Right renal cortex interstitium (tissue), 3 donors: ENCODE measurements around the gene GNRH2. TPM values are rescaled to one million over a fixed set of nuclear protein-coding genes. Genes with fewer than 3 reads are reported as not detected.
"Not testable (repeated sequence)": the region's sequence is repeated elsewhere in the genome, so short reads cannot be mapped to it uniquely, and the experiment has no call there.

ENCODE experiments used
- DNase-seq, 3 donors: peaks; one replicate each; pipeline ENCODE4 v3.0.0-alpha.2; 2013; ENCODE audit warnings: low read depth in 3 of 3, low spot score in 2 of 3
- polyA plus RNA-seq, 3 donors: library from polyadenylated mRNA; unstranded; fragments of 120-200 nt; gene quantifications; one replicate each; pipeline ENCODE4 v1.2.1, GENCODE V29; 2013; ENCODE audit not compliant: insufficient read length in 3 of 3

Gene GNRH2
- polyA plus RNA-seq, 3 donors: 0.22 to 0.34 TPM; not detected in 1

DNA sequence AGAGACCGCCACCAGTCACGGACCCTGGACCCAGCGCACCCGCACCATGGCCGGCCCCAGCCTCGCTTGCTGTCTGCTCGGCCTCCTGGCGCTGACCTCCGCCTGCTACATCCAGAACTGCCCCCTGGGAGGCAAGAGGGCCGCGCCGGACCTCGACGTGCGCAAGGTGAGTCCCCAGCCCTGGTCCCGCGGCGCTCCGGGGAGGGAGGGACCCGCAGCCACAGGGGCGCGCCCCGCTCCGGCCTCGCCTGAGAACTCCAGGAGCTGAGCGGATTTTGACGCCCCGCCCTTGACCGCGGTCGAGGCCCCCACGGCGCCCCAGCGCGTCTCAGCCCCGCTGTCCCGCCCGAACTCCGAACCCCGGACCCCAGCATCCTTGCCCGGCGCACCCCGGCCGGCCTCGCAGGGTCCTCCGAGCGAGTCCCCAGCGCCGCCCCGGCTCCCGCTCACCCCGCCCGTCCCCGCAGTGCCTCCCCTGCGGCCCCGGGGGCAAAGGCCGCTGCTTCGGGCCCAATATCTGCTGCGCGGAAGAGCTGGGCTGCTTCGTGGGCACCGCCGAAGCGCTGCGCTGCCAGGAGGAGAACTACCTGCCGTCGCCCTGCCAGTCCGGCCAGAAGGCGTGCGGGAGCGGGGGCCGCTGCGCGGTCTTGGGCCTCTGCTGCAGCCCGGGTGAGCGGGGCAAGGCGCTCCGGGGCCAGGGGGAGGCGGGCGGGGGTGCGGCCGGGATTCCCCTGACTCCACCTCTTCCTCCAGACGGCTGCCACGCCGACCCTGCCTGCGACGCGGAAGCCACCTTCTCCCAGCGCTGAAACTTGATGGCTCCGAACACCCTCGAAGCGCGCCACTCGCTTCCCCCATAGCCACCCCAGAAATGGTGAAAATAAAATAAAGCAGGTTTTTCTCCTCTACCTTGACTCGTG is 28.4 kb downstream of the GNRH2 start, which contains the start of gene OXT:
Gene OXT, plus strand, starts transcription at position 11 of the 920 bp plus-strand sequence. Its CDS starts 36 bp downstream, at position 47.
- no peak for DNase-seq

DNA sequence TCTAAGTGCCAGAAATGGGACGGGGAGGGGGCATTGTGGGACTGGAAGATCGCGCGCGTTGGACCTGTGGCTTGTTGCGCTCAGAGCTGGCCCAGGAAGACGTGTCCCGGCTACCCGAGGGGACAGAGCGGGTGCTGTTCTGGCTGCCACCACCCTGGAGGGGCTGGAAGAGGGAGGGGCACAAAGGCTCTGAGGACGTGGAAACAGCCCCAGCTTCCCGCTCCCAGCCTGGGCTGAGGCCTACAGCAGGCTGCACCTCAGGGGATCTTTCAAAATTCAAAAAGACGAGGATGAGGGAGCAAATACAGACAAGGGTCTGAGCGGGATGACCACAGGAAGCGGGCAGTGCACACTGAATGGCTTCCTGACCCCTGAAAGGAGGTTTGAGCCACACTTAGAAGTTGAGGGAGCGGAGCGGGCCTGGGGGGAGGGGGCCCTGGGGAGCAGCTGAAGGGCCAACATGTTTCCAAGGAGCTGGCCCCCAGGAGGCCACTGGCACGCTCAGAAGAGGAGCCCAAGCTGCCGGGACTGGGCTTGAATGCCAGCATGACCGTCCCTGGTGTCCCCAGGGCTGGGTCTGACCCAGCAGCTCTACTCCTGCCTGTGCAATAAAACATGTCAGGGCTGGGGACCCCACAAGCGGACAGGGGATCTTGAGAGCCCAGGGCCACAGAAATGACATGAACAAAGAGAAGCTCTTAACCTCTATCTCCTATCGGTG is 29.3 kb downstream of the GNRH2 start:
- DNase-seq: no peak

DNA sequence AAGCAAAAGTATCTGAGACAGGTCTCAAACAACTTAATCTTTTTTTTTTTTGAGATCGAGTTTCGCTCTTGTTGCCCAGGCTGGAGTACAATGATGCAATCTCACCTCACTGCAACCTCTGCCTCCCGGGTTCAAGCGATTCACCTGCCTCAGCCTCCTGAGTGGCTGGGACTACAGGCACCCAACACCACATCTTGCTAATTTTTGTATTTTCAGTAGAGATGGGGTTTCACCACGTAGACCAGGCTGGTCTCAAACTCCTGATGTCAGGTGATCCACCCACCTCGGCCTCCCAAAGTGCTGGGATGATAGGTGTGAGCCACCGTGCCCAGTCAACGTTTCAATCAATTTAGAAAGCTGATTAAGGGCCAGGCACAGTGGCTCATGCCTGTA is 29.8 kb downstream of the GNRH2 start:
- DNase-seq: not testable (repeated sequence)

DNA sequence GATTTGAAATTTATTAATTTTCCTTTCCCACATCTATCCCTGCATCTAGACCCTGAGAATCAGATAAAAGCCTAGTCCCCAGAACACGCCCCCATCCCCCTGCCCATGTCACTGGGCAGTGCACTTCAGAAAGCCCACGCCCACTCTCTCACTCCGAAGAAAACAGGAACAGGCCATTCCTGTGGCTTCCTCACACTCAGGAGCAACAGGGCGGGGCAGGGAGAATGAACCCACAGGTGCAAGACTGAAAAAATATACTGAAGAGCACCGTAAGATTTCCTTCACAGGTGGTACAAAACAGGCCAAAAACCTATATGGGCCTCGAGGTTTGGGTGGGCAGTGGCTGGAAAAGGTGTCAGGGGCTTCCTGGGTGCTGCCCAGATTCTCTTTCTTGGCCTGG is 31.4 kb downstream of the GNRH2 start:
- no peak for DNase-seq

DNA sequence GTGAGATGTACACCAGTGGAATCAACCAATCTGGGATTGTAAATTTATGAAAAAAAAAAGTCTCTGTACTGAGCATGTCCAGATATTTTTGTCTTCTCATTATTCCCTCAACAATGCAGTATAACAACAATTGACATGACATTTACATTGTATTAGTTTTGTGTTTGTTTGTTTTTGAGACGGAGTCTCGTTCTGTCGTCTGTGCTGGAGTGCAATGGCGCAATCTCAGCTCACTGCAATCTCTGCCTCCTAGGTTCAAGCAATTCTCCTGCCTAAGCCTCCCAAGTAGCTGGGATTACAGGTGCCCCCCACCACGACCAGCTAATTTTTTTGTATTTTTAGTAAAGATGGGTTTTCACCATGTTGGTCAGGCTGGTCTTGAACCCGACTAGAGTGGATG is 31.9 kb downstream of the GNRH2 start:
- not testable (repeated sequence) for DNase-seq

DNA sequence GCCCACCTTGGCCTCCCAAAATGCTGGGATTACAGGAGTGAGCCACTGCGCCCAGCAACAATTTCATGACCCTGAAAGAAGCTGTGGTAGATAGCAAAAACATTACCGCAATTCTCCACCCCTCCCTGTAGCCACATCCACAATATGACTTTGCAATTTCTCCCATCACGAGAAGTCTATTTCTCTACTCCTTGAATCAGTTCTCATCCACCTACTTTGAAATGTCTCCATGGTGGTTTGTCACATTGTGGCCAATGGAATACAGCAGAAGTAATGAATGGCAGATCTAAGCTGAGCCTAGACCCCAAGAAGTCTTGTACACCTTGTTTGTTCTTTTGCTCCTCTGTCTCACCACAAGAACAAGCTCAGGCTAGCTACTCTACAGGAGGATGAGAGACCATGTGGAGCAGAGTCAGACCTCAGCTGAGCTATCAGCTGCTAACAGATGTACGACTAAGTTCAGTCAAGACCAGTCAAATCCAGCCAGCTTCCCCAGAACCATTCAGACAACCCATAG is 34.3 kb downstream of the GNRH2 start:
- DNase-seq: no peak

DNA sequence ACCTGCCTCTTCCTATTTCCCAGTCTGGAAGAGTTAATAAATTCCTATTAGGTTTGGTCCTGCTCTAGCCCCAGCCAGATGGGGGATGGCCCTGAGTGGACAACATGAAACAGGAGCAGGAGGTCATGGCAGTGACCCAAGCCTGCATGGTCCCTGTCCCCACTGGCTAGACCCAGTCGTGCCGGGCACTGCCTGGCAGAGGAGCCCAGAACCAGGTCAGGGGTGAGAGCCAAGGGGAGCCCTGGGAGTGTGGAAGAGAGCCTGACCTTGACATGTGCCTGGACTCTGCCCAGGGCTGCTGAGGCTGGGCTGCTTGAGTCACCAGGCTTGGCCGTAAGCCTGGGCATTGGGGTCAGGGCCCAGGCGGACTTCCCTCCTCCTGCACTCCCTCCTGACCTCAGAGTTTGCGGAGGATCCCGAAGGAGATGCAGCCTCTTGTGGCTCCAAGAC is 37.5 kb downstream of the GNRH2 start:
- DNase-seq: no peak

DNA sequence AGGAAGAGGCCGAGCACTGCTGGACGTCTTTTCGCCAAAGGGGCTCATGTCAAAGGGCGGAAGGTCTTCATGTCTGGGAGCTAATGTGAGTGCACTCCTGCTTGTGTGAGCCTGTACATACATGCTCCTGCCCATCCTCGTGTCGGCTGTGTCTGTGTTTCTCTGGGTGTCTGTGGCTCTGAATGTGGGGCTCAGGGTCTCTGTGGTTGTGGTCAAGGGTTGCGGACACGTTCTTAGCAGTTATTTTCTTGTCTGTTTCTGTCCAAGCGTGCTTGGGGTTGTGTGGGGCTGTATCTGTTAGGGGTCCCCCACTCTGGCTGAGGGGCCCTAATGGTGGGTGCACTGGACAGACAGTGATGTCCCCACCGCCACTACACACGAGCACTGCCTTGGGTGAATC is 38.2 kb downstream of the GNRH2 start:
- no peak for DNase-seq

DNA sequence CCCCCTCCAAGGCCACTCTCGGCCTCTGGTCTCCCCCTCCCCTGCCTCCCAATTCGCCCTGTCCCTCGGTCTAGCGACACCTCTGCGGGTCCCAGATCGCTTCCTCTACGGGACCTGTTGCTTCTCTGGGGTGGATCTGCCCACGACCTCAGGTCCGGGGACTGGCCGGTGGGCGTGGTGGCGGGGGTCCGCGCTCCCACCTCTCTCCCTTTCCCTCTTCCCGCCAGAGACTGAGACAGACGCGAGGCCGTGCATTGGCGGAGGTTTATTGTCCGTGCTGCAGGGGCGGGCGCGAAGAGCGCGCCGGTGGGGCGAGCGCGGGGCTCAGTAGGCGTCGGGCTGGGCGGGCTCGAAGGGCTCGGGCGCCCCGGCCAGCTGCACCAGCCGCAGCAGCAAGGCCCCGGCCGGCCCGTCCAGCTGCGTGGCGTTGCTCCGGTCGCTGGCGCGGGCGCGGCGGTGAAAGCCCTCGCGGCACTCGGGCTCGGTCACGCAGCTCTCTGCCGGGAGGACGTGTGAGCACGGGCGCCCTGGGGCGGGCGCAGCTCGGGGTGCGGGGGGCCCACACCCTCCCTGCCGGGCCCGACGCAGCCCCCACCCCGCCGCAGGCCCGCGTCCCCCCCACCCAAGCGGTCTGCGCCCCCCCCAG is 39.0 kb downstream of the GNRH2 start:
- no peak for DNase-seq

DNA sequence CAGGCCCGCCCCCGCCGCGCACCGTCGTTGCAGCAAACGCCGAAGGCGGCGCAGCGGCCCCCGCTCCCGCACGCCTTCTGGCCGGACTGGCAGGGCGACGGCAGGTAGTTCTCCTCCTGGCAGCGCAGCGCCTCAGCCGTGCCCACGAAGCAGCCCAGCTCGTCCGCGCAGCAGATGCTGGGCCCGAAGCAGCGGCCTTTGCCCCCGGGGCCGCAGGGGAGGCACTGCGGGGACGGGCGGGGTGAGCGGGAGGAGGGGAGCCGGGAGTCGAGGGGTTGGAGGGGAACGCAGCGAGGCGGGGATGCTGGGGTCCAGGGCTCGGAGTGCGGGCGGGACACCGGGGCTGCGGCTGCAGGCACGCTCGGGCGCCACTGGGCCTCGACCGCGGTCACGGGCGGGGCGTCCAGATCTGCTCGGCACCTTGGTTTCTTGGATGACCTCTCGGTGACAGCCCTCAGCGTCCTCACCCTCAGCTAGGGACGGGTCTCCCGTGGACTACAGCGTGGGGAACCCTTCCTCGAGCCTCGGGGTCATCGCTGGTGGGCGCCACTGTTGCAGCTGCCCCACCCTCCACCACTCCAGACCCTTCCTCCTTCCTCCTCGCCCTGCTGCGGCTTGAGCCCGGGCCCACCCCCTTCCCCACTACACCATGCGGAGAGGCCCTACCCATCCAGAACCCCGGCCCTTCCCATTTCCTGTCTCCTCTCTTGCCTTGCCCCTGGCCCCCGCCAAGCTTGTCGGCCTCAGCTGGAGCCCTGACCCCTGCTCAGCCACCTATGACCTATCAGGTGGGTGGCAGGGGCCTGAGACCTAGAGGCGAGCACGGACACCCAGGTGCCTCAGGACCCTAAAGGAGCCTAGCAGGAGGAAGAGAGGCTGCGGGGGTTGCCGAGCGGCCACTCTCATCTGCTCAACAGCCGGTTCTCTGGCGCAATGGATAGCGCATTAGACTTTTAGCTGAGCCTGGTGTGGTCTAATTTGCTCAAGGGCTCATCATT is 39.8 kb downstream of the GNRH2 start:
- no peak for DNase-seq

DNA sequence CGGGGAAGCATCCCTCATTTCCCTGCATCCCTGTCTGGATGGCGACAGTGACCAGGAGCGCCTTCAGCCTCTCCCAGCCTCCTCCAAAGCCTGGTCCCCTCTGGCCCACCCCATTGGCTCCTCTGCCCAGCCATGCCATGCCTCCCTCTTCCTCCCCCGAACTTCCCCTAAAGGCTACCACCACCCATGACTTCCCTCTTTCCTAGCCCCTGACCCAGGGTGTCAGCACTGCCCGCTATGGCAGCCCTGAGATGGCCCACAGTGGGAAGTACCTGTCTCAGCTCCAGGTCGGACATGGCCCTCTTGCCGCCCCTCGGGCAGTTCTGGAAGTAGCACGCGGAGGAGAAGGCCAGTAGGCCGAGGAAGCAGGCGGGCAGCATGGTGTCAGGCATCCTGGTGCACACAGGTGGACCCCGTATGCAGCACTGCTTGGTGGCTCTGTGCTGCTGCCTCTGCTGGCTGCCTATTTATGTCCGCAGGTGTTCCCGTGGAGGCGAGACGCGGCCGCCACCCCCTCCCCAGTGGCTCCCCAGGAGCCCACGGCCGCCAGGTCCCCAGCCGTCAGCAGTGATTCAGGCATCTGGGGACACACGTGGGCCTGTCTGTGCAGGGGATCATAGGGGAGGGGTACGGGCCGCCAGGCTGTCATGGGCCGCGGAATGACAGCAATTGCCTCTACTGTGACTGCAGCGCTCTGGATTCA is 41.0 kb downstream of the GNRH2 start, which contains the start of gene AVP:
Gene AVP, minus strand, starts transcription at position 442 of the 703 bp plus-strand sequence. Its CDS starts 50 bp downstream, at position 392.
- DNase-seq: no peak

DNA sequence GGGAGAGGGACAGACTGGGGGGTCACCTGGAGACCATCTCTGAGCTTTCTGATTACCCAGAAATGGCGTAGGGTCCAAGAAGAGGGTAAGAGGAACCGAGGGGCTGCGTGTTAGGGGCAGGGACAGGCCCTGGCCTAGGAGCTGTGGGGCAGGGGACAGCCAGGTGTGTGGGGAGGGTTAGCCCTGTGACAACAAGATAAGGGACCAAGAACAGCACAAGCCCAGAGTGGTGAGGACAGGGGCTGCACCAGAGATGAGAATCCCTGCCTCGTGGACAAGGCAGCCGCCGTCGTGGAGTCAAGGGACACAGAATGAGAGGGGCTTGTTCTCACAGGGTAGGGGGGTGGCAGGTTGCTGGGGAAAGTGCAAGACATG is 41.6 kb downstream of the GNRH2 start:
- DNase-seq: no peak

DNA sequence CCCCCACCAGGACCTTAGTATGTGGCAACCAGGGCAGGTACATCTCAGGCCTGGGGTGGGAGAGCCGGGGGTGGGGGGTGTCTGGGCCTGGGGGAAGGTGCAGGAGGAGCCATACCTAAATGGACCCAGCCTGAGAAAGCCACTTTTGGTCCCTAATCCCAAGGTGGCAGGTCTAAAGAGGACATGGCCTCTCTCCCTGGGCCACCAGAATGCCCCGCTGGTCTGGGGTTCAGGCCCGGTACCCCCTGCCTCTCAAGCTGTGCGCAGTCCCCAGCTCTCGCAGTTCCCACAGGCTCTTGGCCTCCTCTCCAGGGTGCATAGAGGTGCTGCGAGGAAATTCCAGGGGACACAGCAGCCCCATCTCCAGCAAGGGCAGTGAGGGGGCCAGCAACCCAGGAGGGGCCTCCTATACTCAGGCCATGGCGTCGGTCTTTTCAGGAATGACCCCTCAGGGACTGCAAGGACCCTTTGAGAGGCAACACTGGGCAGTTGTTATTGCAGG is 42.2 kb downstream of the GNRH2 start:
- DNase-seq: no peak

DNA sequence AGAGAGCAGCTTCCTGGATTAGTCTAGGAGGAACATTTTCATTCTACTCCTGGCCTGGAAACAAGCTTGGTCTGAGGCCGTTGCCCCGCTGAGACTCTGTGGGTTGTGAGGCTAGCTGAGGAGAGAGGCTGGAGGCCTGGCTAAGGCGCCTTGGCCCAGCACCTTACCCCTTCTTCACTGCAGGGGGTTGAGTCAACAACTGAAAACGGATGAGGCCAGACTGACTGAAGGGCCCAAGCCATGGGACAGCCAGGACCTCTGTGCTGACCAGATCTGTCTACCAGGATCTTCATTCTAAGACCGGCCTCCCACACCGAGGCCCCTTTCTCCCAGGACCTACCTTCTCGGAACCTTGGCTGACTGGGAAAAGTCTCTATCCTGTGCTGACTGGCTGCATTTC is 44.6 kb downstream of the GNRH2 start:
- no peak for DNase-seq

DNA sequence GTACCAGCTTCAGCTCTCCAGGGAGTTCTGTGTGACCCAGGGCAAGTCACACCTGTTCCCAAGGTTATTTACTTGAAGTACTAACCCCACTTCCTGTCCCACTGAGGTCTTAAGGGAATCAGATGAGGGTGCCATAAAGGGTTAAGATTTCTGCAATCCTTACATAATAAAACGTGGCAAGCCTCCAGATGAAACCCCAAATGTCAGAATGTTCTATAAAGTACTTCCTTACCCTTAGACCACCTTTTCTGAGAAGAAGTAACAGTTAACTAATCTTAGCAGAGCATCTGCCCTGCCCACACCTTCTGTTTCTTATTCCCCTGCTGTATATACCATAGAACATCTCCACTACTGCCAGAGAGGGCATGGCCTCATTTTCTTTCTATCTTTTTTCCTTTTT is 47.1 kb downstream of the GNRH2 start:
- DNase-seq: no peak

DNA sequence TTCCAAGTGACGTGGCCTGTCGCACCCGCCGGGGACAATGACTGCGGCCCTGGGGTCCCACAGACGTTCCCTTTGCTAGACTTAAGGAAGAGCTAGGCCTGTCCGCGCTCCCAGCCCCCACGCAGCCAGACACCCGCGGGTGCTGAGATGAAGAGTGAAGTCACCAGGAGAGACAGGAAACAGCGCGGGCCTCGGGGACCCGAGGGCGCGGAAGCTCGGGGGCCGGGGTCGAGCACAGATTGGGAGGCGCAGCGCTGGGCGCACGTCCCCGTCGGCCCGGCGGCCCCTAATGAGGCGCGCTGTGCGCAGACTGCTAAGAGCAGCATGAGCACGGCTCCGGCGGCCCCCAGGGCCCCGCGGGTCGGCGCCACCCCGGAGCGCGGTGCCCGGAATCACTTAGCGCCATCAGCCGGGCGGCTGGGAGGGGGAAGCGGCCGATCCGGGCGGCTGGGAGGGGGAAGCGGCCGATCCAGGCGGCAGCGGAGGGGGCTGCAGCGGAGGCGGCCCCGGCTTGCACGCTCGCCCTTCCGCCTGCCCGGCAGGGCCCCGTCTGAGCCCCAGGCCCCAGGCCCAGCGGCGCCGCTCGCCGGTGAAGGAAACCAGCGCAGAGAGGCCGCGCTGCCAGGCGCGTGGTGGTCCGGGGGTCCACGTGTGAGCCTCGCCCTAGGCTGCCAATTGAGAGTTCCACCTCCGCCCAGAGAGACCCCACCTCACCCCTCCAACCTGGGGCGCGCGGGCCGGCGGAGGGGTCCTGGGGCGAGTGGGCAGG is 49.4 kb downstream of the GNRH2 start:
- no peak for DNase-seq

DNA sequence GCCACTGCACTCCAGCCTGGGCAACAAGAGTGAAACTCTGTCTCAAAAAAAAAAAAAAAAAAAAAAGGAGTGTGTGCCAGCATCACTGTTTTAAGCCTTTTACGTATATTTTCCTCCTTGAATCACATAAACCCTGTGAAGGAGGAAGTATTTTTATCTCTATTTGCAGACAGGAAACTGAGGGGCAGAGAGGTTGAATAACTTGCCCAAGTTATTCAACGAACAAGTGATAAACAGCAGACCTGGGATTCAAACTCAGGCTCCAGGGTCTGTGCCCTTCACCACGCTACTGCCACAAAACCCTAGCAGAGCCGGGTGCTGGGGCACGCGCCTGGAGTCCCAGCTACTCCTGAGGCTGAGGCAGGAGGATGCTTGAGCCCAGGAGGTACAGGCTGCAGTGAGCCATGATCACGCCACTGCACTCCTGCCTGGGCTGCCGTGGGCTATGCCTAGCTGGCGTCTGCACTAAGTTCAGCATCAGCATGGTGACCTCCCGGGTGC is 50.5 kb downstream of the GNRH2 start:
- no peak for DNase-seq
